Measurements from ENCODE around the gene TRAIP.
"Not testable (repeated sequence)": the region's sequence is repeated elsewhere in the genome, so short reads cannot be mapped to it uniquely, and the experiment has no call there.

Gene TRAIP

GRCh38 chr3:49826016-49826415, 30.3 kb downstream of the TRAIP start:
- DNase-seq (ENCODE audit: low read depth, low spot score), result no peak

- DNase-seq (ENCODE audit: low read depth, low spot score), result not testable (repeated sequence)
These were observed 33.2 kb downstream of the TRAIP start for GRCh38 chr3:49823131-49823530.

- DNase-seq (ENCODE audit: low read depth, low spot score), result no peak
These were observed 42.7 kb downstream of the TRAIP start, which contains the start of gene UBA7 for GRCh38 chr3:49813497-49814174. Gene UBA7, minus strand, starts transcription at chr3:49813953. Its CDS starts 166 bp downstream, at chr3:49813787.

GRCh38 chr3:49812916-49813496, 43.4 kb downstream of the TRAIP start:
- DNase-seq (ENCODE audit: low read depth, low spot score), result no peak

GRCh38 chr3:49807431-49808114, 48.8 kb downstream of the TRAIP start:
- DNase-seq (ENCODE audit: low read depth, low spot score), result no peak

GRCh38 chr3:49806850-49807249, 49.5 kb downstream of the TRAIP start:
- no peak for DNase-seq (ENCODE audit: low read depth, low spot score)

GRCh38 chr3:49805897-49806701, 50.3 kb downstream of the TRAIP start:
- DNase-seq (ENCODE audit: low read depth, low spot score), result no peak

GRCh38 chr3:49805367-49805782, 51.0 kb downstream of the TRAIP start:
- DNase-seq (ENCODE audit: low read depth, low spot score), result peak; percentile 37

- no peak for DNase-seq (ENCODE audit: low read depth, low spot score)
These were observed 52.0 kb downstream of the TRAIP start for GRCh38 chr3:49804141-49805041.

- no peak for DNase-seq (ENCODE audit: low read depth, low spot score)
These were observed 52.8 kb downstream of the TRAIP start for GRCh38 chr3:49803465-49804140.

GRCh38 chr3:49802719-49803464, 53.5 kb downstream of the TRAIP start, which contains the start of gene INKA1:
Gene INKA1, plus strand, starts transcription at chr3:49803261. Its CDS starts 132 bp downstream, at chr3:49803393.
- peak; percentile 61 for DNase-seq (ENCODE audit: low read depth, low spot score)

GRCh38 chr3:49801160-49801559, 55.2 kb downstream of the TRAIP start:
- DNase-seq (ENCODE audit: low read depth, low spot score), result no peak

- no peak for DNase-seq (ENCODE audit: low read depth, low spot score)
These were observed 56.6 kb downstream of the TRAIP start, which contains the start of gene CDHR4 for GRCh38 chr3:49799761-49800160. Gene CDHR4, minus strand, starts transcription at chr3:49799873. Its CDS starts 61 bp downstream, at chr3:49799812.

- DNase-seq (ENCODE audit: low read depth, low spot score), result no peak
These were observed 57.3 kb downstream of the TRAIP start for GRCh38 chr3:49799105-49799504.

GRCh38 chr3:49794926-49795905, 61.1 kb downstream of the TRAIP start:
- no peak for DNase-seq (ENCODE audit: low read depth, low spot score)

GRCh38 chr3:49794431-49794830, 61.9 kb downstream of the TRAIP start:
- no peak for DNase-seq (ENCODE audit: low read depth, low spot score)

- no peak for DNase-seq (ENCODE audit: low read depth, low spot score)
These were observed 62.8 kb downstream of the TRAIP start for GRCh38 chr3:49793486-49794085.

Measured in smooth muscle cell of the brain vasculature (primary cell).